HG02759 (cell line): ENCODE data around the gene TCP11.

Experiments used
- ATAC-seq: cut with Tn5 transposase; IDR thresholded peaks from one replicate; pipeline ENCODE4 v1.9.1; 2021; ENCODE audit warnings: mild to moderate bottlenecking, moderate library complexity; ENCODE audit not compliant: unreplicated experiment

TCP11 gene

GRCh38 chr6:35141007-35141655, at the start of gene TCP11:
TCP11 (minus strand) TSS chr6:35141339; CDS start chr6:35140870, 469 bp downstream.
- ATAC-seq, result no peak

DNA sequence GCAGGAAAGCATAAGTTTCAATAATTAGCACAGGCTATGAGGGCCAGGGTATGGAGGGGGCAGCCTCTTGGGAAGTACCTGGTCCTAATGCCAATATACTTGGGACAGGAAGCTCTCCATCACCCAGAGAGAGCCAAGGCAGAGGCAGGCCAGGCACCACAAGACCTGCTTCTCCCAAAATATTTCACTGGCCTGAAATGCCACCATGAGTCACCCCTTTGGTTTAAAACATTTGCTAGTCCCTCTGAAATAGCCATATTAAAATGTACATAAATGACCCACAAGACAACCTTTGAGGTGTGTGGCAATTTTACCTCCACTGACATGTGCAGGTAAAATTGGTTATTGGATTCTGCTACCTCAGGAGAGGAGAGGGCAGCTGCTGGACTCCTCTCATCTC, 49.2 kb upstream of the TCP11 start:
- ATAC-seq, result no peak

GRCh38 chr6:35188886-35189285, 47.7 kb upstream of the TCP11 start:
- ATAC-seq, result no peak

- no peak for ATAC-seq
Measured at GRCh38 chr6:35186571-35186970, 45.4 kb upstream of the TCP11 start.

- ATAC-seq, result no peak
Measured at GRCh38 chr6:35185971-35186370, 44.8 kb upstream of the TCP11 start.

DNA sequence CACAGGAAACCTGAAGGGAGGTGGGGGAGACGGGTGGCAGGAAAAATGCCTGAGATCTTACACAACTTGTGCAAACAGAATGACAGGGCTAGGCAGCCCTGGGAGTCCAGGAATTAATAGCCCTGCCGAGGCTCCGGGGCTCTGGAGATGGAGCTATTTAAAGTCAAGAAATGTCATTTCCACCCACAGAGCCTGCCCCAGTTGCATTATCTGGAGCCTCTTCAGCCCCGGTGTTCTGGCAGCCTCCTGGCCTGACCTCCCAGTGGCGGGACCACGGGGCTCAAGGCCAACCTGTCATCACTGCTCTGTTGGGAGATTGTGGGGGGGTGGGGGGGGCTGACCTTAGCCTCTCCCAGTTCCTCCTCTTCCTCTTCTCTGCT, 44.2 kb upstream of the TCP11 start:
- no peak for ATAC-seq

DNA sequence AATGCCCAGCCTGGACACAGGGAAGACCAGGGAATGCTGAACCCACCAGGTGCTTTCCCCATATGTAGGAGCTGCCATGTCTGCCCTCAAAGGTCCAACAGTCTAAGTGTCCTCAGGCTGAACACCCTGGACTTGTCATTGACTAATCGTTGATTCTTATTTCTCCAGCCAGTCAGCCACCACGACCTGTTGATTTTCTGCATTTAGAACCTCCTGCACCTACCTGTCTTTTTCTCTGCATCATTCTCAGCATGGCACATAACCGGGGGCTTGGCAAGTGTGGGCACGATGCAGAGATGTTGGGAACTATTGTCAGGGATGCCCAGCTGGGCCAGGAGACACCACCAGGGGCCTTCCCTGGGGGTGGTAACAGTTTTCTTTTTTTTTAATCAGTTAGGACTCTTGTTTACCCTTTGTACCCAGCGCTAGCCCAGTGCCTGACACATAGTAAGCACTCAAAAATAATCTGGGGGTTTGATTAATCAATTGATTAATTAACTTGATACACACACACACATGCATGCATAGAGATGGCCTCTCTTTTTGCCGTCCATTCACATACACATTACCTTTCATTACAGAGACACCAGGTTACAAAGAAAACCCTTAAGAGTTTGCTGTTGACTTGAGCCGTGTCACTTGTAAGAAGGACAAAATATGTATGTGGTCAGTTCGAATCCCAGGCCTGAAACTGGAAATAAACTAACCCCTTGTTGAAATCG, 43.6 kb upstream of the TCP11 start:
- ATAC-seq, result no peak

DNA sequence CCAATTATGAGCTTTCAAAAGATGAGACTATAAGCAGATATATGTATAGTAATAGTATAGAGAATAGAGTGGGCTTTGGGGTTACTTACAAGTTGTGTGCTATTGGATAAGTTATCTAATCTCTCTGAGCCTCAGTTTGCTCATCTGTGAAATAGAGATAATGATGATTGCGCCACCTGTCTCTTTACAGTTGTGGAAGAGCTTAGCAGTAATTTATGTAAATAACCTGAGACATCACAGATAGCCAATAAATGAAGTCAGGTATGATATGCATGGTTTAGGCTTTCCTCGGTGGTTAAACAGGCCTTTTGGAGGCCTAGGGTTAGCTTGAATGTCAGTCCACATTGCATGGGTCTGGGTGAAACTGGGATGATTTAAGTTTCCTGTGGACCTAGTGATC, 42.8 kb upstream of the TCP11 start:
- ATAC-seq, result no peak

- no peak for ATAC-seq
Measured at GRCh38 chr6:35183281-35183680, 42.1 kb upstream of the TCP11 start.

DNA sequence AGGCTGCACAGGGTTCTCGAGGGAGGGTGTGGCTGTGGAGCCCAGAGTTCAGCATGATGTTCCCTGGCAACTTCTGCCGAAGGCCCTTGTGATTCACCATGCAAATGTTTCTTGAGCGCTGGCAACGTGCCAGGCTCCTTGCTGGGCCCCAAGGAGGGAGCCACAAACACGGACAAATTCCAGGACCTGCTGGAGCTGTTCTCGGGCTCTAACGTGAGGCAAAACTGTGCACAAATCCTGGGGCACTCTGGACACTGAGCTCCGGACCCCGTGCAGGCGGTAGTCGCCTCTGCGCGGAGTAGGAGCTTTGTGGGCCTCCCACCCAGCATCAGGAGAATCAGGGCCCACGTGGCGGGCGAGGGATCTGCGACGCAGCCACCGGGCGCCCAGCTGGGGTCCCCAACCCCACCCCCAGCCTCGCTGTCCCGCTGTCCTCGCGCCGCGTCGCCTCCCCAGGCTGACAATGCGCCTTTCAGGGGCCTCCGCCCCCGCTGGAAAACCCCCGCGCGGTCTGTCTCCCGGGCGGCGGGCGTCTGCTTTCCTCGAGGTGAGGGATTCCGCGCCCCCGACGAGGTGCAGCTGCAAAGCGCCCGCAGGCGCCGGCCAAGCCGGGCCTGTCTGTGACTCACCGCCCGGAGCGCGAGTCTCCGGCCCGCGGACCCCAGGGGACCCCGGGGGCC, 40.9 kb upstream of the TCP11 start:
- ATAC-seq, result no peak

DNA sequence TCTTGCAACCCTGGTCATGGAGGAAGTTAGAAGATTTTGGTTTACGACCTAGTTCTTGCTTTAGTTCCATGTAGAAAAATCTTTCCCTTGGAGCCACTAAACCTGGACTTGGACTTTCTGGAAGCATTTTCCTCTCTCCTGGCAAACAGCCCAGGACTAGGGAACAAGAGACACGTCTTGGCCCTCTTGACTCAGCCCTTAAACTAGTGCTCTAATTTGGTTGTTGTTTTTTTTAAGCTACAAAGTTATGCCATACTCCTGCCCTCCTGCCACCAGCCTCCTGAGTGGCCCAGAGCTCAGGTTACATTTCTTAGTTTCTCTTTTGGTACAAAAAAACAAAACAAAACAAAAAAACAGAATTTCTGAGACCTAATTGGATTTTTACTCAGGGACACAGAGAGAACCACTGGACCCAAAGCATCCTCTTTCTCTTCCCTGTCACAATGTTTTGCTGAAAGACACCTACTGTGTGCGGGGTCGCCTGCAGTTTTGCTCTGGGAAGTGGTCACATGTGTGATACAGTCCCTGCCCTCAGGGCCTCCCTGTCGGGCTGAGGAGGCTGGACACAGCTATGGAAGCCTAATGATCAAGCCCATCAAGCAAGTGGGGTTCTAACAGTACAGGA, 40.3 kb upstream of the TCP11 start:
- no peak for ATAC-seq

GRCh38 chr6:35179901-35180535, 38.9 kb upstream of the TCP11 start:
- no peak for ATAC-seq

DNA sequence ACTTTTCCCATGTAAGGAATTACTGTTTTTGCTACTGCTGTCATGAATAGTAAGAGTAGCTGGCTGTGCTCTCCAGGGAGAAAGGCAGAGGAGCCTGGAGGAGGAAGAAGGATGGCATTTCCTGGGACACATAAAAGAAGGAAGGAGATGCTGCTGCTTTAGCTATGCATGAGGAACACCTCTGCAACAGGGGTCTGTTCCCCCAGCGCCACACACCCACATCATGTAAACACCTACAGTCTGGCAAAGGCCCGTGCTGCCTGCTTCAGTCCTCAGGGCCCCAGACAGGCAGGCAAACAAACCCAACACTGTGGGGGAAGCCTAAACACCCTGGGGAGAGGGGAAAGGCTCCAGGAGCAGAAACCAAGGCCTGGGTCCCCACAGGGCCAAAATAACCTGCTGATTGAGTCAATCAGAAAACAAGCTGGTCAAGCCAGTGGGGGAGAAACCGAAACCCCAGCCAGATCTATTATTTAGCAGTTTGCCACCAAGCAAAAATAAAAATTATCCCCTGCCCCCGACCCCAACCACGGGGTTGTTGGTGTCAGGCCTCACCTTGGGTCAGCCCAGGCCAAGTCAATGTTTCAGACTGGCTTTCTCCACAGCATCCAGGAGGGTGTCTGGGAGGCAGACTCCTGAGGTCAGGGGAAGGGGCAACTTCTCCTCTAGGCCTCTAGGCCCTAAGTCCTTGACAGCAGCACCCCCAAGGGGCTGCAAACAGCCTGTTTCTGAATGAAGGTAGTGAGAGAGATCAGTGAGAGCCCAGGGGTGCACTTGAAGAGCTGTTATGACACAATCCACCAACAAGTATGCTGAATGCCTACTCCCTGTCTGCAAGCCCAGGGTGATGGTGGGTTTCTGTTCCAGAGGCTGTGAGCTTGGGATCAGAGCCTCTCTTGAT, 38.0 kb upstream of the TCP11 start:
- ATAC-seq, result peak; percentile 66

GRCh38 chr6:35178012-35178411, 36.9 kb upstream of the TCP11 start:
- ATAC-seq, result no peak

DNA sequence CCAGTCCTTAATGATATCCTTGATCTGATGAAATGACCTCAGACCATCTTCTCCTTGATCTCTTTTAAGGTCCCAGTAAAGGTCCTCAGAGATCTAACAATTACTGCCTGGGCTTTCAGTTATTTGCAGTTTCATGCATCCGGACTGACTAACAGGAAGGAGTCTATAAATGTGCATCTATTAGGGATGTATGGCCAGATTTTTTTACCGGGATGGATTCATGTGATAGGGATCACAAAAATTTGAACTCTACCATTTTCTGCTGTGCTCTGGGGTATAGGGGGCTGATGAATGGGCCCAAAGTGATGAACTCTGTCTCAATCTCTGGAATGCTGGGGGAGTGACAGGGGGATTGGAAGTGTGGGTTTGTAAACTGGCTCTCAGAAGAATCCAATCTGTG, 36.5 kb upstream of the TCP11 start:
- no peak for ATAC-seq

- ATAC-seq, result no peak
Measured at GRCh38 chr6:35177157-35177556, 36.0 kb upstream of the TCP11 start.

- no peak for ATAC-seq
Measured at GRCh38 chr6:35176301-35177024, 35.3 kb upstream of the TCP11 start.

DNA sequence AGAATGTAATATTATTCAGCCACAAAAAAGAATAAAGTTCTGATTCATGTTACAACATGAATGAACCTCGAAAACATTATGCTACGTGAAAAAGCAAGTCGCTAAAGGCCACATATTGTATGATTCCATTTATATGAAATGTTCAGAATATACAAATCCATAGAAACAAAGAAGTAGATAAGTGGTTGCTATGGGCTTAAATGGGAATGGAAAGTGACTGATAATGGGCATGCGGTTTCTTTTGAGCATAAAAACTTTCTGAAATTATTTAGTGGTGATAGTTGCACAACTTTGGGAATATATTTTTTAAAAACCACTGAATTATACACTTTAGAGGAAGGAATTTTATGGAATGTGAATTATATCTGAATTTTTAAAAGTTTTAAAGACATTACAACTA, 33.4 kb upstream of the TCP11 start:
- ATAC-seq, result no peak

- no peak for ATAC-seq
Measured at GRCh38 chr6:35174088-35174434, 32.9 kb upstream of the TCP11 start.
